Astrocyte (in vitro differentiated cells and primary cell): ENCODE data around the gene TANGO6.

Source experiments
- EZH2 ChIP-seq: IDR thresholded peaks from 2 replicates; pipeline ENCODE4 v1.6.1; 2012; ENCODE audit warnings: mild to moderate bottlenecking, low read length, inconsistent platforms; ENCODE audit not compliant: insufficient read depth
- TF ChIP-seq, protein P1 (sequence below): IDR thresholded peaks from 2 replicates; pipeline ENCODE4 v1.5.1; 2011; ENCODE audit warnings: low read depth, mild to moderate bottlenecking, inconsistent platforms, low read length, moderate library complexity; ENCODE audit not compliant: insufficient read depth

- TF ChIP-seq EZH2, result no peak
- TF ChIP-seq, protein P1, sequence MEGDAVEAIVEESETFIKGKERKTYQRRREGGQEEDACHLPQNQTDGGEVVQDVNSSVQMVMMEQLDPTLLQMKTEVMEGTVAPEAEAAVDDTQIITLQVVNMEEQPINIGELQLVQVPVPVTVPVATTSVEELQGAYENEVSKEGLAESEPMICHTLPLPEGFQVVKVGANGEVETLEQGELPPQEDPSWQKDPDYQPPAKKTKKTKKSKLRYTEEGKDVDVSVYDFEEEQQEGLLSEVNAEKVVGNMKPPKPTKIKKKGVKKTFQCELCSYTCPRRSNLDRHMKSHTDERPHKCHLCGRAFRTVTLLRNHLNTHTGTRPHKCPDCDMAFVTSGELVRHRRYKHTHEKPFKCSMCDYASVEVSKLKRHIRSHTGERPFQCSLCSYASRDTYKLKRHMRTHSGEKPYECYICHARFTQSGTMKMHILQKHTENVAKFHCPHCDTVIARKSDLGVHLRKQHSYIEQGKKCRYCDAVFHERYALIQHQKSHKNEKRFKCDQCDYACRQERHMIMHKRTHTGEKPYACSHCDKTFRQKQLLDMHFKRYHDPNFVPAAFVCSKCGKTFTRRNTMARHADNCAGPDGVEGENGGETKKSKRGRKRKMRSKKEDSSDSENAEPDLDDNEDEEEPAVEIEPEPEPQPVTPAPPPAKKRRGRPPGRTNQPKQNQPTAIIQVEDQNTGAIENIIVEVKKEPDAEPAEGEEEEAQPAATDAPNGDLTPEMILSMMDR, result no peak
Observed at GRCh38 chr16:69107316-69107962, 264.1 kb downstream of the TANGO6 start.
